BE2C (cell line): ENCODE data around the gene TANC1.

Experiments used
- DNase-seq: peaks from one replicate; pipeline ENCODE4 v3.0.0-alpha.2; 2020
- H3K27me3 ChIP-seq: fragments of 250-450 bp; sonication (Bioruptor Pico); 2 replicates; pipeline ENCODE4 v1.5.1; 2020; ENCODE audit warnings: mild to moderate bottlenecking
- H3K36me3 ChIP-seq: fragments of 250-450 bp; sonication (Bioruptor Pico); 2 replicates; pipeline ENCODE4 v1.5.1; 2020; ENCODE audit warnings: mild to moderate bottlenecking
- H3K4me1 ChIP-seq: fragments of 250-450 bp; sonication (Bioruptor Pico); 2 replicates; pipeline ENCODE4 v1.5.1; 2020
- H3K4me3 ChIP-seq: 2 replicates; pipeline ENCODE4 v1.5.1; 2011; ENCODE audit warnings: low read depth, low read length
- H3K9me3 ChIP-seq: fragments of 250-450 bp; sonication (Bioruptor Pico); 2 replicates; pipeline ENCODE4 v1.5.1; 2020
- CTCF ChIP-seq: IDR thresholded peaks from 2 replicates; pipeline ENCODE4 v1.5.1; 2012; ENCODE audit warnings: mild to moderate bottlenecking, low read depth, low read length

TANC1 gene

DNA sequence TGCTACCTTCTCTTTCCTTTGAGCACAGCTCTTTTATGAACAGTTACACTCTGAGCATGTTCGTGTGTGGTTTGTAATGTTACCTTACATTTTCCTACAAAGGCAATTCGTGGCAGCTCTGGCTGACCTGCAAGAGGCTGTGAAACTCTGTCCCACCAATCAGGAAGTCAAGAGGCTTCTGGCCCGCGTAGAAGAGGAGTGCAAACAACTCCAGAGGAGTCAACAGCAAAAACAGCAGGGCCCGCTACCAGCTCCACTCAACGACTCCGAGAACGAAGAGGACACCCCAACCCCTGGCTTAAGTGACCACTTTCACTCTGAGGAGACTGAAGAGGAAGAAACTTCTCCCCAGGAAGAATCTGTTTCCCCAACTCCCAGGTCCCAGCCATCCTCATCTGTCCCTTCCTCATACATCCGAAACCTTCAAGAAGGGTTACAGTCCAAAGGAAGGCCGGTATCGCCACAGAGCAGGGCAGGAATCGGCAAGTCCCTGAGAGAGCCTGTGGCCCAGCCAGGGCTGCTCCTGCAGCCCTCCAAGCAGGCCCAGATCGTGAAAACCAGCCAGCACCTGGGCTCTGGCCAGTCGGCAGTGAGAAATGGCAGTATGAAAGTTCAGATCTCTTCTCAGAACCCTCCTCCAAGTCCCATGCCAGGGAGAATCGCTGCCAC, 261.2 kb downstream of the TANC1 start:
- H3K4me1 ChIP-seq = no peaks in the 10 kb centered on the region
- H3K9me3 ChIP-seq = no peaks in the 10 kb centered on the region
- H3K4me3 ChIP-seq = no peak overlapping the region
- no peak for TF ChIP-seq CTCF
- H3K36me3 ChIP-seq = no peaks in the 10 kb centered on the region; the same call in 1 of the 2 replicates
- H3K27me3 ChIP-seq = no peaks in the 10 kb centered on the region
- no peak for DNase-seq

DNA sequence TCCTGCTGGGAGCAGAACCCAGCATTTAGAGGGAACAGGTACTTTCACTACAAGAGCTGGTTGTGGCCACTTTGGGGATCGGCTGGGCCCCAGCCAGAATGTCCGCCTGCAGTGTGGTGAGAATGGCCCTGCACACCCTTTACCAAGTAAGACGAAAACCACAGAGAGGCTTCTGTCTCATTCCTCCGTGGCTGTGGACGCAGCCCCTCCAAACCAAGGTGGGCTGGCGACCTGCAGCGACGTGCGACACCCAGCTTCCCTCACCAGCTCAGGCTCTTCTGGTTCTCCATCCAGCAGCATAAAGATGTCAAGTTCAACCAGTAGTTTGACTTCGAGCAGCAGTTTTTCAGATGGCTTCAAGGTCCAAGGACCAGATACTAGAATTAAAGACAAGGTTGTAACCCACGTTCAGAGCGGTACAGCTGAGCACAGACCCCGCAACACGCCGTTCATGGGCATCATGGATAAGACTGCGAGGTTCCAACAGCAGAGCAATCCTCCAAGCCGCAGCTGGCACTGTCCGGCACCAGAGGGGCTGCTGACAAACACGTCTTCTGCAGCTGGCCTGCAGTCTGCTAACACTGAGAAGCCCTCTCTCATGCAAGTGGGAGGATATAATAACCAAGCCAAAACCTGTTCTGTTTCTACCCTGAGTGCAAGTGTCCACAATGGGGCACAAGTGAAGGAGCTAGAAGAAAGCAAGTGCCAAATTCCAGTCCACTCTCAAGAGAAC, 261.9 kb downstream of the TANC1 start:
- H3K9me3 ChIP-seq = no peaks in the 10 kb centered on the region
- no peak for TF ChIP-seq CTCF
- no peak overlapping the region for H3K4me3 ChIP-seq
- H3K36me3 ChIP-seq = no peaks in the 10 kb centered on the region; the same call in none of the 2 replicates
- no peaks in the 10 kb centered on the region for H3K27me3 ChIP-seq
- H3K4me1 ChIP-seq = no peaks in the 10 kb centered on the region
- no peak for DNase-seq

DNA sequence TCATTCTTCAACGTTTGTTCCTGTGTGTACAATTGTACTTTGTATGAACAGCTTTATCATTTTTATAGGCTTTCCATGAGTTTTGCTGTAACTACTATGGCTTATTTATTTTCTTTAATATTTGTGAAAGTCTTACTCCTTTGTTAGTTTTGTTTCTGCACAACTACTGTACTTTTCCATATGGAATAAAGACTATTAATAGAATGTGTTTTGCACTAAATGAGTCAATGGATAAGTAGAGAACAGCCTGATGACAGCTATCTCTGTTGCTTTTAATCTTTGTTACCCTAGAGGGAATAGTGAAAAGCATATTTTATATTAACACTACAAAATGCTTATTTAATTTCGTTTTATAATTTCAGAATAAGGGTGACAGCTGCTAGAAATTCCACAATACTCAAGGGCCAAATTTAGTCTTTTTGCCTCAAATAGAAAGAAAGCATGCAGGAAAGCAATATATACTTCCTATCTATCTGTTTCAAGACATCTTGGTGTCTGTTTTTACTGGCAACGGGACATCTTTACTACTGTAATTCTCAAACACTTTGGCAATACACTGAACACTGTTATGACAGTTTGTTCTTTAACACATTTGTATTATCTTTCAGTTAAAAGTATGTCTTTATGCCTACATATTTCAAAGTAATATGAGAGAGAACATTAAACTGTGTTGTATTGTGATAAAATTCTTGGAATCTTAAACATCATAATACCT, 264.2 kb downstream of the TANC1 start:
- Histone ChIP-seq H3K4me3 (no peak overlapping the region), H3K27me3 (no peaks in the 10 kb centered on the region), H3K9me3 (no peaks in the 10 kb centered on the region), H3K36me3 (no peaks in the 10 kb centered on the region; the same call in none of the 2 replicates), H3K4me1 (no peaks in the 10 kb centered on the region)
- no peak for DNase-seq
- TF ChIP-seq CTCF = no peak

- no peak overlapping the region for H3K4me3 ChIP-seq
- no peaks in the 10 kb centered on the region for H3K27me3 ChIP-seq
- H3K36me3 ChIP-seq = no peaks in the 10 kb centered on the region; the same call in 1 of the 2 replicates
- no peak for DNase-seq
- no peaks in the 10 kb centered on the region for H3K9me3 ChIP-seq
- H3K4me1 ChIP-seq = no peaks in the 10 kb centered on the region
- TF ChIP-seq CTCF = no peak
Measured at GRCh38 chr2:159234868-159235267, 266.4 kb downstream of the TANC1 start.

GRCh38 chr2:159243529-159243928, 275.1 kb downstream of the TANC1 start:
- no peak for TF ChIP-seq CTCF
- H3K4me1 ChIP-seq = no peaks in the 10 kb centered on the region
- H3K9me3 ChIP-seq = no peaks in the 10 kb centered on the region
- H3K4me3 ChIP-seq = no peak overlapping the region
- H3K36me3 ChIP-seq = no peaks in the 10 kb centered on the region
- no peaks in the 10 kb centered on the region for H3K27me3 ChIP-seq
- no peak for DNase-seq
